ENCODE measurements around the gene SHROOM3. TPM values are rescaled to one million over a fixed set of nuclear protein-coding genes. Genes with fewer than 3 reads are reported as not detected.

The SHROOM3 gene
- total and polyA plus RNA-seq, 2 donors (not counting 3 experiments of a cell fraction or from before 2014, with no cell fraction given), result 2.7 to 6.7 TPM

DNA sequence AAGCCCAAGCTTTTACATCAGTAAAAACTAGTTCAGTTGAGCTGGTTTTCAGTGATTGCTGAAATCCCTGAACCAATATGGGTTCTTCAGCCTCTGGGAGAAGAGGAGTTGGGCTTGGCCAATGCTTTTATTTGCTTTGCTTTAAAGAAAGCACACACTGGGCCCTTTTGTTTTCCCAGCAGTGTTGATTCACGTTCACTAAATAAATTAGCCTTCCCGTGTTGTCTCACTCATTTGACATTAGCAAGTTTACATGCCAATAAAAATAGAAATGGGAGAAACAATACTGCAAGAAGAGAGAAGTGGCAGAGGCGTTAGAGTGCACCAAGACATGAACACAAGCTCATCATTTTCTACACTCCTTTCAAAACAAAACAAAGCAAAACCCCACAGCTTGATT is 136.2 kb downstream of the SHROOM3 start:
- H3K27ac ChIP-seq (ENCODE audit: insufficient read depth, low read depth, low read length), result no peak overlapping the region
- CTCF ChIA-PET, result interaction anchor here (1.2 to 1.3 kb wide), 2 partner anchors 15 kb away, joined by 3 read pairs; no protein-coding TSS in a partner anchor
- H3K9me1 ChIP-seq (replicated peaks; ENCODE audit: control insufficient read depth, extremely low read depth, insufficient read depth, low read length), result no peaks in the 10 kb centered on the region
- POLR2A ChIA-PET, result no interaction called here
- H3K9ac ChIP-seq (replicated peaks; ENCODE audit: extremely low read depth, insufficient read depth, low read length), result no peak overlapping the region
- dilution Hi-C loops (cut with MboI; ENCODE audit: extremely low pct_ligation_motif_present, low sequenced_read_pairs), result no loop called here
- H3K4me2 ChIP-seq (ENCODE audit: insufficient read depth, low read length), result no peak overlapping the region
- BruUV-seq (replicated peaks), result no TSS peak
- H3K36me3 ChIP-seq (ENCODE audit: control insufficient read depth in 2 of 2, extremely low read depth in 1 of 2, insufficient read depth in 2 of 2, low read length in 2 of 2), result no peaks in the 10 kb centered on the region
- no peaks in the 10 kb centered on the region for H3K4me1 ChIP-seq (ENCODE audit: control insufficient read depth, extremely low read depth, insufficient read depth, low read length)
- TF ChIP-seq MYC (IDR thresholded peaks at IDR 0.05; ENCODE audit: low read depth, low read length), result no peak
- no peak for TF ChIP-seq POLR2A (IDR thresholded peaks at IDR 0.05; ENCODE audit: low read depth, low read length)
- TF ChIP-seq JUN (IDR thresholded peaks at IDR 0.05; ENCODE audit: borderline replicate concordance, insufficient read depth, insufficient read length, low read depth), result no peak
- TF ChIP-seq, protein P1, sequence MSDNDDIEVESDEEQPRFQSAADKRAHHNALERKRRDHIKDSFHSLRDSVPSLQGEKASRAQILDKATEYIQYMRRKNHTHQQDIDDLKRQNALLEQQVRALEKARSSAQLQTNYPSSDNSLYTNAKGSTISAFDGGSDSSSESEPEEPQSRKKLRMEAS (IDR thresholded peaks at IDR 0.05; ENCODE audit: insufficient read depth, insufficient read length), result no peak
- TF ChIP-seq FOS (IDR thresholded peaks at IDR 0.05; ENCODE audit: borderline replicate concordance, insufficient read depth, low read length), result no peak
- TF ChIP-seq, protein P2, sequence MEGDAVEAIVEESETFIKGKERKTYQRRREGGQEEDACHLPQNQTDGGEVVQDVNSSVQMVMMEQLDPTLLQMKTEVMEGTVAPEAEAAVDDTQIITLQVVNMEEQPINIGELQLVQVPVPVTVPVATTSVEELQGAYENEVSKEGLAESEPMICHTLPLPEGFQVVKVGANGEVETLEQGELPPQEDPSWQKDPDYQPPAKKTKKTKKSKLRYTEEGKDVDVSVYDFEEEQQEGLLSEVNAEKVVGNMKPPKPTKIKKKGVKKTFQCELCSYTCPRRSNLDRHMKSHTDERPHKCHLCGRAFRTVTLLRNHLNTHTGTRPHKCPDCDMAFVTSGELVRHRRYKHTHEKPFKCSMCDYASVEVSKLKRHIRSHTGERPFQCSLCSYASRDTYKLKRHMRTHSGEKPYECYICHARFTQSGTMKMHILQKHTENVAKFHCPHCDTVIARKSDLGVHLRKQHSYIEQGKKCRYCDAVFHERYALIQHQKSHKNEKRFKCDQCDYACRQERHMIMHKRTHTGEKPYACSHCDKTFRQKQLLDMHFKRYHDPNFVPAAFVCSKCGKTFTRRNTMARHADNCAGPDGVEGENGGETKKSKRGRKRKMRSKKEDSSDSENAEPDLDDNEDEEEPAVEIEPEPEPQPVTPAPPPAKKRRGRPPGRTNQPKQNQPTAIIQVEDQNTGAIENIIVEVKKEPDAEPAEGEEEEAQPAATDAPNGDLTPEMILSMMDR (IDR thresholded peaks at IDR 0.05; ENCODE audit: extremely low read depth in 1 of 2, insufficient read depth in 1 of 2, low read depth in 1 of 2, low read length in 2 of 2), result no peak
- no peak for TF ChIP-seq EZH2 (IDR thresholded peaks at IDR 0.05; ENCODE audit: borderline replicate concordance, low read depth, low read length, severe bottlenecking)
- TF ChIP-seq GATA2 (IDR thresholded peaks at IDR 0.05; ENCODE audit: insufficient read depth, insufficient read length, low read depth, low read length), result no peak
- no peak for TF ChIP-seq POLR2AphosphoS5 (IDR thresholded peaks at IDR 0.05; ENCODE audit: insufficient read depth, low read depth, low read length)
- peak overlapping the region; percentile 45 for H2AFZ ChIP-seq (ENCODE audit: low read depth, low read length)
- H3K4me3 ChIP-seq (replicated peaks in 1 of 3; ENCODE audit: insufficient read depth in 1 of 3, low read depth in 1 of 3, low read length in 3 of 3), result no peak overlapping the region
- no peaks in the 10 kb centered on the region for H3K79me2 ChIP-seq (ENCODE audit: control insufficient read depth, insufficient read depth, low read length)
- H3K9me3 ChIP-seq (replicated peaks; ENCODE audit: control insufficient read depth, insufficient read depth, low read length), result no peaks in the 10 kb centered on the region
- DNase-seq (ENCODE audit: low read depth, low spot score) (peak; percentile 31), FAIRE-seq (peak; percentile 35)
- no peaks in the 10 kb centered on the region for H4K20me1 ChIP-seq (replicated peaks; ENCODE audit: control insufficient read depth, extremely low read depth, insufficient read depth, low read length)
- intact Hi-C loops (cut with micrococcal nuclease), result no loop called here
- no peaks in the 10 kb centered on the region for H3K27me3 ChIP-seq (ENCODE audit: control insufficient read depth in 2 of 2, insufficient read depth in 2 of 2, low read length in 2 of 2)

All from endothelial cell of umbilical vein (primary cell).